DOHH2 (cell line): ENCODE measurements around the gene PRKG2.

ENCODE experiments used
- CTCF ChIP-seq: fragments of 200-600 bp; sonication (generic); IDR thresholded peaks from one replicate; pipeline ENCODE4 v1.5.1; 2014; ENCODE audit warnings: antibody characterized with exemption, mild to moderate bottlenecking, low read depth, low read length; ENCODE audit not compliant: poor library complexity, severe bottlenecking
- EZH2phosphoT487 ChIP-seq: fragments of 200-600 bp; sonication (generic); IDR thresholded peaks from 2 replicates; pipeline ENCODE4 v1.6.1; 2017; ENCODE audit warnings: borderline replicate concordance, mild to moderate bottlenecking, antibody characterized with exemption, low read length, moderate library complexity, mixed read lengths

GRCh38 chr4:81060587-81061343 is 154.3 kb downstream of the PRKG2 start:
- TF ChIP-seq CTCF (no peak), EZH2phosphoT487 (no peak)
